Left ventricle myocardium inferior (tissue), 1 donor: ENCODE results near the gene SUN5. TPM values are rescaled to one million over a fixed set of nuclear protein-coding genes. Genes with fewer than 3 reads are reported as not detected.

ENCODE experiments used
- DNase-seq: peaks from one replicate; pipeline ENCODE4 v3.0.0-alpha.2; 2020
- H3K27ac ChIP-seq: fragments of 200-600 bp; replicated peaks from 2 replicates; pipeline ENCODE4 v1.8.0; 2021
- H3K27me3 ChIP-seq: fragments of 200-600 bp; 2 replicates; pipeline ENCODE4 v1.8.0; 2021; ENCODE audit warnings: low read depth
- H3K36me3 ChIP-seq: fragments of 200-600 bp; 2 replicates; pipeline ENCODE4 v1.8.0; 2021
- H3K4me1 ChIP-seq: fragments of 200-600 bp; 2 replicates; pipeline ENCODE4 v1.8.0; 2021
- H3K4me3 ChIP-seq: fragments of 200-600 bp; 2 replicates; pipeline ENCODE4 v1.8.0; 2021; ENCODE audit warnings: mild to moderate bottlenecking, moderate library complexity
- H3K9me3 ChIP-seq: fragments of 200-600 bp; replicated peaks from 2 replicates; pipeline ENCODE4 v1.8.0; 2021
- CTCF ChIP-seq: fragments of 200-600 bp; IDR thresholded peaks from 2 replicates; pipeline ENCODE4 v1.8.0; 2021; ENCODE audit warnings: antibody characterized with exemption, mild to moderate bottlenecking, borderline replicate concordance
- intact Hi-C: fragments of 100-400 bp; cut with micrococcal nuclease; formaldehyde crosslinking; loops from one replicate; pipeline ENCODE4 v1.11.0; 2022
- total RNA-seq: library from RNA; stranded (reverse); fragmentation: NEBNext Ultra II Directional; extraction: Animal tissue kit (Norgen Biotek cat#: 25700); gene quantifications from one replicate; pipeline ENCODE4 v1.2.1, GENCODE V29; 2021
- donor health status: DM: no; HTN: yes; CAD: no; lungs with severe emphysema.

Gene SUN5
- total RNA-seq, 1 donor from 2014 or later, result not detected

- peaks cover 4% of the 10 kb centered on the region for H3K27me3 ChIP-seq
- intact Hi-C loops, result no loop called here
Observed at GRCh38 chr20:33022289-33022688, 18.1 kb upstream of the SUN5 start.

GRCh38 chr20:33021879-33022278, 17.6 kb upstream of the SUN5 start:
- intact Hi-C loops, result no loop called here
- Histone ChIP-seq H3K27ac (no peak overlapping the region), H3K36me3 (no peaks in the 10 kb centered on the region), H3K9me3 (no peaks in the 10 kb centered on the region), H3K4me1 (no peaks in the 10 kb centered on the region), H3K4me3 (no peak overlapping the region), H3K27me3 (no peaks in the 10 kb centered on the region)
- no peak for TF ChIP-seq CTCF
- no peak for DNase-seq

More at GRCh38 chr20:33022289-33022688, 18.1 kb upstream of the SUN5 start:
- Histone ChIP-seq H3K9me3 (no peaks in the 10 kb centered on the region), H3K4me3 (no peak overlapping the region), H3K27ac (no peak overlapping the region), H3K4me1 (no peaks in the 10 kb centered on the region), H3K36me3 (no peaks in the 10 kb centered on the region)
- TF ChIP-seq CTCF, result no peak
- DNase-seq, result no peak

- intact Hi-C loops, result no loop called here
- DNase-seq, result no peak
- Histone ChIP-seq H3K36me3 (no peaks in the 10 kb centered on the region), H3K9me3 (no peaks in the 10 kb centered on the region), H3K27me3 (peaks cover 13% of the 10 kb centered on the region), H3K4me3 (no peak overlapping the region), H3K4me1 (no peaks in the 10 kb centered on the region), H3K27ac (no peak overlapping the region)
- TF ChIP-seq CTCF, result no peak
Observed at GRCh38 chr20:33020278-33021161, 16.3 kb upstream of the SUN5 start.

GRCh38 chr20:33019465-33020277, 15.4 kb upstream of the SUN5 start:
- Histone ChIP-seq H3K9me3 (no peaks in the 10 kb centered on the region), H3K27me3 (peaks cover 14% of the 10 kb centered on the region), H3K4me3 (no peak overlapping the region), H3K27ac (no peak overlapping the region), H3K36me3 (no peaks in the 10 kb centered on the region), H3K4me1 (no peaks in the 10 kb centered on the region)
- intact Hi-C loops, result no loop called here
- no peak for DNase-seq
- TF ChIP-seq CTCF, result no peak

GRCh38 chr20:33018169-33018931, 14.1 kb upstream of the SUN5 start:
- DNase-seq, result no peak
- no peaks in the 10 kb centered on the region for H3K9me3 ChIP-seq
- intact Hi-C loops, result no loop called here
- TF ChIP-seq CTCF, result no peak
- H3K4me1 ChIP-seq, result no peaks in the 10 kb centered on the region
- no peak overlapping the region for H3K27ac ChIP-seq
- H3K4me3 ChIP-seq, result no peak overlapping the region
- no peaks in the 10 kb centered on the region for H3K36me3 ChIP-seq
- H3K27me3 ChIP-seq, result peaks cover 24% of the 10 kb centered on the region
